DND-41 (cell line): Measurements from ENCODE around the gene APOLD1.

Experiments used
- ATAC-seq: fragments of 200-7000 bp; cut with Tn5 transposase; 3 replicates; pipeline ENCODE4 v1.9.1; 2021; ENCODE audit warnings: low read depth; ENCODE audit not compliant: insufficient read depth
- DNase-seq: peaks from one replicate; pipeline ENCODE4 v3.0.0-alpha.2; 2020
- H2AFZ ChIP-seq: 2 replicates; pipeline ENCODE4 v1.6.0; 2012; ENCODE audit warnings: low read depth, low read length
- H3K27ac ChIP-seq: 2 replicates; pipeline ENCODE4 v1.5.1; 2012; ENCODE audit warnings: low read length, inconsistent platforms
- H3K27me3 ChIP-seq: fragments of 200-600 bp; sonication (generic); 2 replicates; pipeline ENCODE4 v1.6.0; 2012; ENCODE audit warnings: low read length, mild to moderate bottlenecking, inconsistent platforms; ENCODE audit not compliant: insufficient read depth, poor library complexity
- H3K36me3 ChIP-seq: 2 replicates; pipeline ENCODE4 v1.5.1; 2012; ENCODE audit warnings: low read length, inconsistent platforms; ENCODE audit not compliant: insufficient read depth
- H3K4me1 ChIP-seq: 2 replicates; pipeline ENCODE4 v1.5.1; 2012; ENCODE audit warnings: mild to moderate bottlenecking, low read length; ENCODE audit not compliant: insufficient read depth
- H3K4me2 ChIP-seq: 2 replicates; pipeline ENCODE4 v1.6.0; 2012; ENCODE audit warnings: mild to moderate bottlenecking, moderate library complexity, low read length, inconsistent platforms; ENCODE audit not compliant: insufficient read depth
- H3K4me3 ChIP-seq, 2 experiments: fragments of 200-600 bp in 1 of 2; shearing (Covaris generic) in 1 of 2; 2 replicates each; pipeline ENCODE4 v1.5.1; 2012 to 2016; ENCODE audit warnings: inconsistent platforms in 2 of 2, low read length in 2 of 2, mild to moderate bottlenecking in 2 of 2, low read depth in 1 of 2, moderate library complexity in 1 of 2
- H3K79me2 ChIP-seq: 2 replicates; pipeline ENCODE4 v1.6.0; 2012; ENCODE audit warnings: low read length, inconsistent platforms; ENCODE audit not compliant: insufficient read depth
- H3K9ac ChIP-seq: 2 replicates; pipeline ENCODE4 v1.6.0; 2012; ENCODE audit warnings: low read depth, mild to moderate bottlenecking, inconsistent platforms, low read length, moderate library complexity
- H3K9me3 ChIP-seq: 2 replicates; pipeline ENCODE4 v1.5.1; 2012; ENCODE audit warnings: low read length, moderate library complexity, mild to moderate bottlenecking, inconsistent platforms; ENCODE audit not compliant: insufficient read depth, severe bottlenecking
- H4K20me1 ChIP-seq: 2 replicates; pipeline ENCODE4 v1.6.0; 2012; ENCODE audit warnings: low read length; ENCODE audit not compliant: insufficient read depth
- EZH2 ChIP-seq: IDR thresholded peaks from 3 replicates; pipeline ENCODE4 v1.6.1; 2012; ENCODE audit warnings: borderline replicate concordance, low read depth, mild to moderate bottlenecking, moderate library complexity, low read length, inconsistent platforms; ENCODE audit not compliant: severe bottlenecking
- TF ChIP-seq, protein P1 (sequence below): IDR thresholded peaks from 2 replicates; pipeline ENCODE4 v1.5.1; 2012; ENCODE audit warnings: borderline replicate concordance, low read length, moderate library complexity, mild to moderate bottlenecking; ENCODE audit not compliant: poor library complexity, severe bottlenecking; ENCODE audit errors: extremely low read depth

Gene APOLD1

GRCh38 chr12:12794686-12795085, 9.2 kb downstream of the APOLD1 start:
- Histone ChIP-seq H2AFZ (no peak overlapping the region), H4K20me1 (no peaks in the 10 kb centered on the region)
- DNase-seq: no peak

DNA sequence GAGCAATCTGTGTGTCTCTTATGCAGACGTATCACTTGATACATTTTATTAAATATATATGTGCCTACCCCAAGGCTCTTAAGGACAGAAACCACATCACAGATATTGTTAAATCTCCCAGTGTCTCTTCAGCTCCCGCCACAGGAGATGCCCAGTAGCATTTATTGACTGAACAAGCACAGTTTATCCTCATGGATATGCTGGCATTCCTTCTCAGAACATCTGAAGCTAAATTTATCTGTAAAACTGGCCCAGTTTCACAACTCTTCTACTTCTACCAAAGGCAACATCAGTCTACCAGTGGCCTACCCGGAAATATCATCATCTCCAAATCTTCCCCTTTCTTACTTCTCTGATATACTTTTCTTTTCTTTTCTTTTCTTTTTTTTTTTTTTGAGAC, 10.7 kb downstream of the APOLD1 start:
- H3K36me3 ChIP-seq: no peaks in the 10 kb centered on the region
- no peaks in the 10 kb centered on the region for H3K79me2 ChIP-seq
- H3K9me3 ChIP-seq: no peaks in the 10 kb centered on the region
- H3K4me3 ChIP-seq: no peak overlapping the region
- H3K27ac ChIP-seq: no peak overlapping the region
- no peaks in the 10 kb centered on the region for H3K4me1 ChIP-seq
- no peak for ATAC-seq
- no peak overlapping the region for H2AFZ ChIP-seq
- H3K4me2 ChIP-seq: no peak overlapping the region
- no peaks in the 10 kb centered on the region for H4K20me1 ChIP-seq
- H3K9ac ChIP-seq: no peak overlapping the region
- H3K27me3 ChIP-seq: no peaks in the 10 kb centered on the region
- DNase-seq: no peak
- TF ChIP-seq, protein P1, sequence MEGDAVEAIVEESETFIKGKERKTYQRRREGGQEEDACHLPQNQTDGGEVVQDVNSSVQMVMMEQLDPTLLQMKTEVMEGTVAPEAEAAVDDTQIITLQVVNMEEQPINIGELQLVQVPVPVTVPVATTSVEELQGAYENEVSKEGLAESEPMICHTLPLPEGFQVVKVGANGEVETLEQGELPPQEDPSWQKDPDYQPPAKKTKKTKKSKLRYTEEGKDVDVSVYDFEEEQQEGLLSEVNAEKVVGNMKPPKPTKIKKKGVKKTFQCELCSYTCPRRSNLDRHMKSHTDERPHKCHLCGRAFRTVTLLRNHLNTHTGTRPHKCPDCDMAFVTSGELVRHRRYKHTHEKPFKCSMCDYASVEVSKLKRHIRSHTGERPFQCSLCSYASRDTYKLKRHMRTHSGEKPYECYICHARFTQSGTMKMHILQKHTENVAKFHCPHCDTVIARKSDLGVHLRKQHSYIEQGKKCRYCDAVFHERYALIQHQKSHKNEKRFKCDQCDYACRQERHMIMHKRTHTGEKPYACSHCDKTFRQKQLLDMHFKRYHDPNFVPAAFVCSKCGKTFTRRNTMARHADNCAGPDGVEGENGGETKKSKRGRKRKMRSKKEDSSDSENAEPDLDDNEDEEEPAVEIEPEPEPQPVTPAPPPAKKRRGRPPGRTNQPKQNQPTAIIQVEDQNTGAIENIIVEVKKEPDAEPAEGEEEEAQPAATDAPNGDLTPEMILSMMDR: no peak
- no peak for TF ChIP-seq EZH2

More at GRCh38 chr12:12794686-12795085, 9.2 kb downstream of the APOLD1 start:
- ATAC-seq: no peak
- TF ChIP-seq, protein P1: no peak
- no peak for TF ChIP-seq EZH2
- no peaks in the 10 kb centered on the region for H3K27me3 ChIP-seq
- H3K4me1 ChIP-seq: no peaks in the 10 kb centered on the region
- no peaks in the 10 kb centered on the region for H3K79me2 ChIP-seq
- H3K27ac ChIP-seq: no peak overlapping the region
- no peak overlapping the region for H3K9ac ChIP-seq
- no peaks in the 10 kb centered on the region for H3K36me3 ChIP-seq
- no peak overlapping the region for H3K4me2 ChIP-seq
- no peaks in the 10 kb centered on the region for H3K9me3 ChIP-seq
- no peak overlapping the region for H3K4me3 ChIP-seq

GRCh38 chr12:12796928-12797793, 11.7 kb downstream of the APOLD1 start:
- H3K4me2 ChIP-seq: no peak overlapping the region
- H3K9me3 ChIP-seq: no peaks in the 10 kb centered on the region
- H3K79me2 ChIP-seq: no peaks in the 10 kb centered on the region
- H3K27me3 ChIP-seq: no peaks in the 10 kb centered on the region
- no peaks in the 10 kb centered on the region for H4K20me1 ChIP-seq
- no peak overlapping the region for H3K9ac ChIP-seq
- H2AFZ ChIP-seq: no peak overlapping the region
- H3K4me1 ChIP-seq: no peaks in the 10 kb centered on the region
- TF ChIP-seq EZH2: no peak
- TF ChIP-seq, protein P1: no peak
- H3K4me3 ChIP-seq: no peak overlapping the region
- ATAC-seq (no peak), DNase-seq (no peak)
- no peaks in the 10 kb centered on the region for H3K36me3 ChIP-seq
- no peak overlapping the region for H3K27ac ChIP-seq
